ENCODE data around the gene F9.
"Not testable (repeated sequence)": the region's sequence is repeated elsewhere in the genome, so short reads cannot be mapped to it uniquely, and the experiment has no call there.

The F9 gene

GRCh38 chrX:139530550-139530949, at the start of gene F9:
Gene F9 (plus strand): TSS chrX:139530739. CDS start chrX:139530765, 26 bp downstream.
- DNase-seq: no peak

GRCh38 chrX:139483699-139484098, 46.8 kb upstream of the F9 start:
- DNase-seq: no peak

DNA sequence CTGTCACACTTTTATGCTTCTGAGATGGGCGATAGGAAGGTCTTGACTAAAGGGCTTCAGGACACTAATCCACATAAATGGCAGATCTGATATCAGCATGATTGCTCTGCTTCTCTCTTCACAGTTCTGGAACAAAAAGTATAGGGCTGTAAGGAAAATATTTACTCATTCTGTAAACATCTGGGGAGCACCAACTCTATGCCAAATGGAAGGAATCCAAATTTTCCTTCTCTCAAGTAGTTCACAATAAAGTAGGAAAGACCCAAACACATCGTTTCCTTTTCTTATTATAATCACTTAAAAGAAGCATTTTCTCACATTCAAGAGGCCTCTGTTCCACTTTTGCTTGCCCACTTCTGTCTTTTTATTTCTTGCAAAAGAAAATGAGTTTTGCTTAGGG, 45.9 kb upstream of the F9 start:
- DNase-seq: no peak

DNA sequence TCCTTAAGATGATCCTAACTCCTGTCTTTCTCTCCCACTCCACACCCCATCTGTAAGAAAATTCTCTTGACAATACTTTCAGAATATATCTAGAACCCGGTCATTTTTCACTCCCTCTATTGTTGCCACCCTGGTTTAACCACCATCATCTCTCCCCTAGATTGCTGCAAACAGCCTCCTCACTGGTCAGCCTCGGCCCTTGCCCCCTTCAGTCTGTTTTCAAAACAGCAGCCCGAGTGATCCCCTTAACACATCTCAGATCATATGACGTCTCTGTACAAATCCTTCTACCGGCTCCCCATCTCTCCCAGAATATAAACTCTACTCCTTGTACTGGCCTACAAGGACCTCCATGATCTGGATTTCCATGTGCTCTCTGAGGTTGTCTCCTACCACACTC, 35.2 kb upstream of the F9 start:
- no peak for DNase-seq

- DNase-seq: no peak
These were observed 24.2 kb upstream of the F9 start for GRCh38 chrX:139506333-139506732.

GRCh38 chrX:139508099-139508498, 22.4 kb upstream of the F9 start:
- DNase-seq: no peak

- no peak for DNase-seq
These were observed 12.1 kb upstream of the F9 start for GRCh38 chrX:139518475-139518874.

- not testable (repeated sequence) for DNase-seq
These were observed 1.7 kb upstream of the F9 start for GRCh38 chrX:139528829-139529228.

DNA sequence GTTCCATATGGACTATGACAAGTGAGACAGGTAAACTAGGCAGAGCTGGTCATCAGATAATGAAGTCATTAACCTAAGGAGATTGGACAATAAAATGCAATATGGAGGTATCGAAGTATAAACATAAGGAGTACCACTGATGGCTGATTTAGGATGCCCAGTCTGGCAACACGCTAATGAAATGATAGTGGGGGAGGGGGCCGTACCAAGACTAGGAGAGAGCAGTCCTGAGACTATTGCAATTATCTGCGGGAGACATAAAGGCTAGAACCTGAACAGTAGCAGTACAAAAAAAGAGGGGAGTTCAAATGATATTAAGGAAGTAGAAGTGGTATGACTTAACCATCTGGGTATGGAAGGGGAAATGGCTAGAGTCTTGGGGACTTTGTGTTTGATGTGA, 2.3 kb downstream of the F9 start:
- no peak for DNase-seq

GRCh38 chrX:139533444-139533843, 2.9 kb downstream of the F9 start:
- no peak for DNase-seq

DNA sequence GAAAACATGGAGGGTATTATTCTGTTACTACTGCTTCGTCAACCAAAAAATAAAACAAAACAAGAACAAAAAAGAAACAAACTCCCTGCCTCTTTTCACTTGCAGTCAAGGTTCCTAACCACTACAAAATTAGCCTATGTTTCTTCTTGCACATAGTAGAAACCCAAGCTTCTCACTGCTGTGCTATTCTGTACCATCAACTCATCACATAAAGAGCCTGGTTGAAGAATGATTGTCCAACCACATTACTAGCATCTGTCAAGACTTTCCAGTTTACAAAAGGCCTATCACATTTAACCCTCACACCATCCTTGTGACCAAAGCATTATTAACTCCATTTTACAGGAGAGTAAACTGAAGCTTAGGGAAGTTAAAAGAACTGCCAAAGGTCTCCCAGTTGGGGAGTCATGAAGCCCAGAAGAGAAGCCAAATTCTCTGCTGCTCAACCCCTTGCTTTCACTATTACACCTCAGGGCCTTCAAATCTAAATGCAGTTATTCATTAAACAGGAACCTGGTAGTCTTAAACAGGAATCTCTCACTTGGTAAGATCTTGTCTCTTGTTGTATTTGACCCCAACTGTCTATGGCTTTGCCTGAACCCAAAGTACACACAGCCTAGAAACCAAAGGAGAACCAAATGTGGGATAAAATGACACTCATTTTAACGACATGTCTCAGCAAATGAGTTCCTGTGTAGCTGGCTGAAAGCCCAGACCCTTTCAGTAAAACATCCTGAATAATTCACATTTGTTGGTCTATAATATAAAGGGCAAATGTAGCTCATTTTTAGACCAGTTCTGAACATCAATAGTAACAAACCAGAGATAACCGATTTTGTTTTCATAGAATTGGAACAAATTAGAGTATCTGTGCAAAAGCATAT, 8.6 kb downstream of the F9 start:
- no peak for DNase-seq

DNA sequence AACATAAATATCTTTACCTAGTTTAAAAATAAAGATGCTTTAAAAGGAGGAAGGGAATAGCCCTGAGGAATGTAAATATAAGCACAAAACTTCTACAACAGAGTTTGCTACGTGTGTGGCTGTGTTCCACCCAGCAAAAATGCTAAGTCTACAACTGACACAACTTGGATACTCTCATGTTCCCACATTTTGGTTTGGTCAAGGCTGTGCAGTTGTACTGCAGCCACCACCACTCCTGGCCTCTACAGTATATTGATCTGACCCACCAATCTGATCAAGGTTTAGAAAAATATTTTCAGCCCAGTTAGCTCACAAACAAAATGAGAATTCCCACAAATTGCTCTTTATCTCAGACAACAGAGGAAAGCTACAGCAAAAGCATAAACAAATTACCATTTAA, 12.1 kb downstream of the F9 start:
- no peak for DNase-seq

DNA sequence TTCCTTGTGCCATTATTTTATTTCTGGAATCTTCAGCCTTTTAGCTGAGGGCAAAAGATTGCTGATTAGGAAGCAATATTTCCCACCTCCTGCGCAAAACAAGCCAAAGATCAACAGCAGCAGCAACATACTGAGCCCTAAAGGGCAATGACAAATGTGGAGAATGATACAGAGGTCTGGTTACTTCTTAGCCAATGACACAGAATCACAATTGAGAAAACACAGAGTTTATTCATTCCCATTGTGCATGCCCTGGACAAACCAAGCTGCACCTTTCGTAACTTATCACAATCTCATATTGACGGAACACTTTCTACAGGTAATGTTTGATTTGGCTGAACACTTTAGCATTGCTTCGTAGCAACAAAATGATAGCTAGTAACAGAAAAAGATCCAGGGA, 13.4 kb downstream of the F9 start:
- DNase-seq: no peak

DNA sequence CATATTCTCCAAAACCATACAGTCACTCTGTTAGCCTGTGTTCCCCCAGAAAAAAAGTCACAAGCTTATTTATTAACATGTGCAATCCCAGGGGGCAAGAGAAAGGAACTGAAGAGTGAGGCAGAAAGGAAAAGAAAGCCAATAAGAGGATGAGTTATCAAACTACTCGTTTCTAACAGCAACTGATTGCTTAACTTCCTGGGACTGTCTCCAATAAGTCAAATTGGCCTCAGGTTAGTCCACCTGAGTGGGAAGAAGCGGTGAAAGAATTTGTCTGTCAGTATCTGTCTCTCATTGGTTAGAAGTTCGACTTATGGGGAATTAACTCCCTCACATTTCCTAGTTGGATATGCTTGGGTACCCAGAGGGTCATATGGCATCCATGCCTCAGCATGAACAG, 14.1 kb downstream of the F9 start:
- no peak for DNase-seq

GRCh38 chrX:139554376-139554775, 23.8 kb downstream of the F9 start:
- DNase-seq: no peak

DNA sequence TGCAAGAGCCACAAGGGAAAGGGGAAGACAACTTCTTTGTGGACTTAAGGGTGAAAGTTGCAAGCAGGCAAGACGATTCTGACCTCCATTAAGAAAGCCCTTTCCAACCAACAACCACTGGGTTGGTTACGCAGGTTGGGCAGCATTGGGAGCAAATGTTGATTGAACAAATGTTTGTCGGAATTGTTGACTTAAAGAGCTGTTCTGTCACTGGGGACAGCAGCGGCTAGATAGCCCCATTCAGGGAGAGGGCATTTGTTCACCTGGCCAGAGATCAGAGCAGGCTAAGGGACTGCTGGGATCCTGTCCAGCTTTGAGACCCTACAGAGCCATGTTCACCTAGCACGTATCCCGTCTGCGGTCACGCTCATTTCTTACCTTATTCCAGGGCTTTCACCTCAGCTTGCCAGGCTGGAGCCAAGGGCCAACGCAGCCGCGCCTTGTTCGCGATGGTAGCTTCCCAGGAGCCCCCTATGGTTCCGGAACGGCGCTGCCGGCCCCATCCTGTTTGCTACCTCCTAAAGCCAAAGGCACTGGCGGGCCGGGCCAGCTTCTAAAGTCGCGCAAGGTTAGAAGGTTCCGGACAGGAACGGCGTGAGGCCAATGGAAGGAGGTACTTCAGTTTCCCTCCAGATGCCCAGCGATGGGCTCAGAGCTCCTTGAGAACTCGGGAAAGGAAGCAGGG, 24.6 kb downstream of the F9 start:
- DNase-seq: no peak

DNA sequence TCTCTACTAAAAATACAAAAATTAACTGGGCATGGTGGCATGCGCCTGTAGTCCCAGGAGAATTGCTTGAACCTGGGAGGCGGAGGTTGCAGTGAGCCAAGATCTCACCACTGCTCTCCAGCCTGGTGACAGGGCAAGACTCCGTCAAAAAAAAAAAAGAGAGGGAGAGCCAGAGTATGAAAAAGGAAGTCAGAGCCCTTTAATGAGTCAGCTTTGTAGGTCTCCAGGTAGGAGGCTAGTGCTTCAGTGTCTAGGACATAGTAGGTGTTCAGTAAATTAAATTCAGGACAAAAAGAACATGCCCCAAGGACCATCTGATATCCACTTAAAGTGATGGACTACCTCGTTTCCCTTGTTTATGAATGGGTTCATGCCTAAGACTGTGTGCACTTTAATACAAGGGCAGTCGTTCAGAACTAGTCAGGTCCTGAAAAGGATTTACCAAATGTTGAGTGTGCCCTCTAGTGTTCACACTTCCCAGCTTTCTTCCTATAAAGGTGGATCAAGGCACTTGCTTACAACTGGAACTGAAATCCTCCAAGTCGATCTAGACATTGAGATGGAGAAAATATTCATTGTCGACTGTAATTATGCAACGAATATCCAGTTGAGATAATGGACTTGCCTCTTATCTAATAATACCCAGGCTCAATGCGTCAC, 29.0 kb downstream of the F9 start:
- DNase-seq: peak; percentile 3

DNA sequence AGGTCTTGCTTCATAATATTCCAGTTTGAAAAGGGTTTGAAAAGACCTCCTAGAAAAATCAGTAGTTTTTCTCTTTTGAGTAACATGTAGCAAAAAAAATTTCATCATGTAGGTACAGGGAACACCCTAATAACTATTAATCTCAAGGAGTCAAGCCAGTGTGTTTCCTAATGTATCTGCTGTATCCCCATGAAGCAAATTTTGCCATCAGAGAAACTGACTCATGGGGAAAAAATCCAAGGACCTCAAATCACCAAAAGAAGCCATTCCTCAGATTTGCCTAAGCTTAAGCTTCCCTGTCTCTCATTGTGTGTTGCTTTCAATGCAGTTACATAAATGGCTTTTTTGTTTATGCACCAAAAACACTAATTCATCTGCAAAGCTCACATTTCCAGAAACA, 29.7 kb downstream of the F9 start:
- DNase-seq: no peak

DNA sequence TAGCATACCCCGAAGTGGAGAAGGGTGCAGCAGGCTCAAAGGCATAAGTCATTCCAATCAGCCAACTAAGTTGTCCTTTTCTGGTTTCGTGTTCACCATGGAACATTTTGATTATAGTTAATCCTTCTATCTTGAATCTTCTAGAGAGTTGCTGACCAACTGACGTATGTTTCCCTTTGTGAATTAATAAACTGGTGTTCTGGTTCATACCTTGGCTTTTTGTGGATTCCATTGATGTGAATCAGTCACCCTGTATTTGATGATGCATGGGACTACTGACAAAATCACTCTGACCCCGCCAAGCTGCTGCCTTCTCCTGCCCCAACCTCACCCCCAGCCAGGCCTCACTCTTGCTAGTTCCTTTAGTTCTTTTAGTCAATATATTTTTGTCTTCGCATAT, 32.7 kb downstream of the F9 start:
- no peak for DNase-seq

- DNase-seq: no peak
These were observed 36.4 kb downstream of the F9 start for GRCh38 chrX:139566981-139567380.

DNA sequence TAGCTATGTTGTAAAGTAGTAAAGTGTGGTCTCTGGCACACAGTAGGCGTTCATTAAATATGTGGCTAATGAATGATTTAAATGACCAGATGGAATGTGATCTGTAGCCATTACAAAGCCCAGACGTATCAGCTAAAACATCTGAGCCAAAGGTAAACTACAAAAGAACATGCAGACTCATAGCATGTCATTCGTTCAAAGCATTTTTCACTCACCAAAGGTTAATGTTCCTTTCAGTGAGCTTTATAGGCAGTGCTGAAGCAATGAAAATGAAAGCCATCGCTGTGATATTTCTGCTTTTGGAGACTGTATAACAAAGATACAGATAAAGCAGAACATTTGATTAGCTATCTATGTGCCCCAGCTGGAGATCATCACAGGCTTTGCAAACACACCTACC, 50.5 kb downstream of the F9 start:
- no peak for DNase-seq

- DNase-seq: no peak
These were observed 55.1 kb downstream of the F9 start for GRCh38 chrX:139585613-139586012.

- no peak for DNase-seq
These were observed 65.5 kb downstream of the F9 start for GRCh38 chrX:139596068-139596467.

DNA sequence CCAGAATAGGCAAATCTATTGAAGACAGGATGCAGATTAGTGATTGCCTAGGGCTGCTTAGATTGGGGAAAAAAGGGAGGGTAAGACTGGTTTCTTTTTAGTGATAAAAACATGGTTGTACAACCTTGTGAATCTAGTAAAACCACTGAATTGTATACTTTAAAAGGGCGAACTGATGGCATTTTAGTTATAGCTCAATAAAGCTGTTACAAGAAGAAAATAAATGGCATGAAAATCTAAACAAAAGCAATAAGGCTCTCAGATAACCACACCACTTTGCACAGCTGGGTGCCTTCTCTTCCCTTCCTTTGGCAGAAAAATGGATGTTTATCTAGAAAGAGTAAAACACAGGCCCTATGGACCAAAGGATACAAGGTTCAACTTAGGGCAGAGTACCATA, 69.6 kb downstream of the F9 start:
- no peak for DNase-seq

Data from NCI-H226 (cell line).